ENCODE data around the gene ALK.

DNA sequence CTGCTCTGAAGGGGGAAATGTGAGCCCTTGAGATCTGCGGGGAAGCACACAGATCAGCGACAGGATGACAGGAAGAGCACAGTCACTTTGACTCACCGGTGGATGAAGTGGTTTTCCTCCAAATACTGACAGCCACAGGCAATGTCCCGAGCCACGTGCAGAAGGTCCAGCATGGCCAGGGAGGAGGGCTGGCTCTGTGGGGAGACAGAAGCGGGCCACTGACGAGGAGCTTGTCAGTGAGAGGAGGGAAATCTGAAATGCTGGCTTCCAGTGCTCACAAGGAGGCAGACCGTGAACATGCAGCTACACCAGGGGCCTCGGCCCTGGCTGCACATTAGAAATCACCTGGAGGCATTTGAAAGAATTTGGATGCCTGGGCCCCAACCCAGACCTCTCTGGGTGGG, 707.5 kb downstream of the ALK start:
- TF ChIP-seq, protein P1, sequence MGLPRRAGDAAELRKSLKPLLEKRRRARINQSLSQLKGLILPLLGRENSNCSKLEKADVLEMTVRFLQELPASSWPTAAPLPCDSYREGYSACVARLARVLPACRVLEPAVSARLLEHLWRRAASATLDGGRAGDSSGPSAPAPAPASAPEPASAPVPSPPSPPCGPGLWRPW (IDR thresholded peaks at IDR 0.05), result no peak
- TF ChIP-seq USF2 (IDR thresholded peaks at IDR 0.05) (no peak), CEBPB (IDR thresholded peaks at IDR 0.05) (no peak), TP53 (CRISPR knock-in tag; IDR thresholded peaks at IDR 0.05) (no peak), TFCP2L1 (CRISPR knock-in tag; IDR thresholded peaks at IDR 0.05) (no peak), EP300 (IDR thresholded peaks at IDR 0.05) (no peak), RAD21 (conservative IDR thresholded peaks at IDR 0.05 in 1 of 2, IDR thresholded peaks at IDR 0.05 in 1 of 2) (no peak), POLR2A (IDR thresholded peaks at IDR 0.05; ENCODE audit: low read length) (no peak), REST (IDR thresholded peaks at IDR 0.05) (no peak)
- TF ChIP-seq, protein P2, sequence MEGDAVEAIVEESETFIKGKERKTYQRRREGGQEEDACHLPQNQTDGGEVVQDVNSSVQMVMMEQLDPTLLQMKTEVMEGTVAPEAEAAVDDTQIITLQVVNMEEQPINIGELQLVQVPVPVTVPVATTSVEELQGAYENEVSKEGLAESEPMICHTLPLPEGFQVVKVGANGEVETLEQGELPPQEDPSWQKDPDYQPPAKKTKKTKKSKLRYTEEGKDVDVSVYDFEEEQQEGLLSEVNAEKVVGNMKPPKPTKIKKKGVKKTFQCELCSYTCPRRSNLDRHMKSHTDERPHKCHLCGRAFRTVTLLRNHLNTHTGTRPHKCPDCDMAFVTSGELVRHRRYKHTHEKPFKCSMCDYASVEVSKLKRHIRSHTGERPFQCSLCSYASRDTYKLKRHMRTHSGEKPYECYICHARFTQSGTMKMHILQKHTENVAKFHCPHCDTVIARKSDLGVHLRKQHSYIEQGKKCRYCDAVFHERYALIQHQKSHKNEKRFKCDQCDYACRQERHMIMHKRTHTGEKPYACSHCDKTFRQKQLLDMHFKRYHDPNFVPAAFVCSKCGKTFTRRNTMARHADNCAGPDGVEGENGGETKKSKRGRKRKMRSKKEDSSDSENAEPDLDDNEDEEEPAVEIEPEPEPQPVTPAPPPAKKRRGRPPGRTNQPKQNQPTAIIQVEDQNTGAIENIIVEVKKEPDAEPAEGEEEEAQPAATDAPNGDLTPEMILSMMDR (IDR thresholded peaks at IDR 0.05), result no peak

Measured in A549 (cell line).